ENCODE data around the gene NEU4.

NEU4 gene

DNA sequence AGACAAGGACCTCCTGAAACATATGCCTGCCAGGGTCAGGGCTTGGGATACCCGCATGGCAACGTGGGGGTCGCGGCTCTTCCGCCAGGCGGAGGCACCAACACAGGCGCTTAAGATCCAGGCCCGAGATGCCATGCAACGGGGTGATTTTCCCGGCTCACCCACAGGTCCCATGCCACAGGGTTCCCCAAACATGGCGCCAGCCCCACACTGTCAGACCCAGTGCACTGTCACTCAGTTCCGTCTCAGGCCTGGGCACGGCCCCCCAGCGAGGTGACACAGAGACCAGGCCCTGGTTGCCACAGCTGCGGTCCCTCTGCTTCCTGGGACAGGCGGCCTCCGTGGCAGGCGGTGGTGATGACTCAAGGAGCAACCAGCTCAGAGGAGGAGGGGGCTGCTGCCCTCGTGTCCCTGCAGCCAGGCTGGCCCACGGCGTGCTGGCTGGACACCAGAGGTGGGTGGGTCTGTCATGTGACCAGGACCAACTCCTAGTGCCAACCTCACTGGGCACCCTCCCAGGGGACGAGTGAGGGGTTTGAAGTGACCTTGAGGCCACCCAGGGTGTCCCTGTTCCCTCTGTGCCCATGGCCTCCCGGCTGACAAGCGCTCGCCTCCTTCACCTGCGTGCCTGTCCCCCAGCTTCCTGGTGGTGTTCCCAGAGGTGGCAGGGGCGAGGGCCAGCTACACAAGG, 44.8 kb downstream of the NEU4 start:
- FAIRE-seq = no peak

GRCh38 chr2:241854342-241855244, 45.6 kb downstream of the NEU4 start:
- no peak for FAIRE-seq

- no peak for FAIRE-seq
Measured at GRCh38 chr2:241855245-241855887, 46.4 kb downstream of the NEU4 start.

DNA sequence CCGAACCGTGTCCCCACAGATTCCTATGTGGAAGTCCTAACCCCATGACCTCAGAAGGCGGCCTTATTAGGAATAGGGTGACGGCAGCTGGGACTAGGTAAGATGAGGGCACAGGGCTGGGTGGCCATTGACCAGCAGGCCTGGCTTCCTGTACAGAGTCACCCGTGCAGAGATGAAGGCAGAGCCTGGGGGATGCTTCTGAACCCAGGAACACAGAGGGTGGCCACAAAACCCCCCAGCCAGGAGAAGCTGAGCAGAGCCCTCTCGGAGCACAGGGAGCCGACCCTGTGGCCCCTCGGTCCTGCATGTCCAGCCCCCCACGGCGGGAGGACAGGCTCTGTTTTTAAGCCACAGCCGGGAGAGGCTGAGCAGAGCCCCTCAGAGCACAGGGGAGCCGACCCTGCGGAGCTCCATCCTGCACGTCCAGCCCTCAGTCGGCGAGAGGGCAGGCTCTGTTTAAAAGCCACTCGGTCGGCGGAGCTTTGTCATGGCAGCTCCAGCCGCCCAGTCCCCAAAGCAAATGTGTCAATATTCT, 47.0 kb downstream of the NEU4 start:
- FAIRE-seq = no peak

DNA sequence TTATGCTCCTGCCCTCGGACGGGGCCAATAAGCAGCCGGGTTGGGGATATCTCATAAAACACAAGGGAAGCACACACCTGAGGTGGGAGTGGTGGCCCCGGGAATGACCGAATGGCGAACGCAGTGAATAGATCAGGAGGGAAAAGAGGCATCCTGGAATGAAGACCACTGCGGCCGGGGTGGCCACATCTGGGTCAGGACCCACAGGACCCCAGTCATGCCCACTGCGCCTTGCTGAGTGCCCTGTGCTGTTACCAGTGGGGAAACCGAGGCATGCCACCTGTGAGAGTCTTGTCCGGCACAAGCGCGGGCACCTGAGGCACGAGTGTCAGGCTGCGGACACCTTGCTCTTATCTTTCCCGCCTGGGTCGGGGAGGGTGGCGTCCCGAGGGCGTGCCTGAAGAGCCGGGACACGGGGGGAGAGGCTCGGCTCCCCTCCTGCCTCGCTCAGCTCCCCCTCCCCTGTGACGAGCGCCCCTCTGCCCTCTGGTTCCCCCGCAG, 48.1 kb downstream of the NEU4 start:
- no peak for FAIRE-seq

DNA sequence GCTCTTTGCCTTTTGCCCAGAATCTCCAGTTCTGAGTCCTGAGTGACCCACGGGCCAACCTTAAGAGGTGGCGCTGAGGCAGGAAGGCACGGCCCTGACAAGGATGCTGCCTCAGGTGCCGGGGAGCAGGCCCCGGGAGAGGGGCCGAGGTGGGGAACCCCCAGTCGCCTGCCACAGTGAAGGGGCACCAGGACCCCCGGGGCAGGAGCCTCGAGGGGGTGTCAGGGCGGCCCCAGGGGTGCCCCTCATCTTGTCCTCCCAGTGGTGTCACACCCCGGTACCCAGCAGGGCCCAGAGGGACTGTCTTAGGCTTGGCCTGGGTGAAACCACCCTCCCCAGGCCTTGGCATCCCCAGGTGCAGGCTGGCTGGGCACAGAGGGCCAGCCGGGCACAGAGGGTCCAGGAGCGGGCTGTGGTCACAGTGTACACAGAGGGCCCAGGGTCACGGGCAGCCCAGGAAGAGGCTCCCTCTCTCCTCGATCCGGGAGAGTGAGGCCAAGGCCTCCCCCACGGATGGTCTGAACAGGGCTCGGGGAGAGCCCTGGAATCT, 48.7 kb downstream of the NEU4 start:
- no peak for FAIRE-seq

- no peak for FAIRE-seq
Measured at GRCh38 chr2:241858206-241859016, 49.4 kb downstream of the NEU4 start, which contains the start of gene PDCD1. PDCD1 (minus strand) TSS chr2:241858894; CDS start chr2:241858838, 56 bp downstream.

- FAIRE-seq = no peak
Measured at GRCh38 chr2:241859017-241859435, 50.0 kb downstream of the NEU4 start.

DNA sequence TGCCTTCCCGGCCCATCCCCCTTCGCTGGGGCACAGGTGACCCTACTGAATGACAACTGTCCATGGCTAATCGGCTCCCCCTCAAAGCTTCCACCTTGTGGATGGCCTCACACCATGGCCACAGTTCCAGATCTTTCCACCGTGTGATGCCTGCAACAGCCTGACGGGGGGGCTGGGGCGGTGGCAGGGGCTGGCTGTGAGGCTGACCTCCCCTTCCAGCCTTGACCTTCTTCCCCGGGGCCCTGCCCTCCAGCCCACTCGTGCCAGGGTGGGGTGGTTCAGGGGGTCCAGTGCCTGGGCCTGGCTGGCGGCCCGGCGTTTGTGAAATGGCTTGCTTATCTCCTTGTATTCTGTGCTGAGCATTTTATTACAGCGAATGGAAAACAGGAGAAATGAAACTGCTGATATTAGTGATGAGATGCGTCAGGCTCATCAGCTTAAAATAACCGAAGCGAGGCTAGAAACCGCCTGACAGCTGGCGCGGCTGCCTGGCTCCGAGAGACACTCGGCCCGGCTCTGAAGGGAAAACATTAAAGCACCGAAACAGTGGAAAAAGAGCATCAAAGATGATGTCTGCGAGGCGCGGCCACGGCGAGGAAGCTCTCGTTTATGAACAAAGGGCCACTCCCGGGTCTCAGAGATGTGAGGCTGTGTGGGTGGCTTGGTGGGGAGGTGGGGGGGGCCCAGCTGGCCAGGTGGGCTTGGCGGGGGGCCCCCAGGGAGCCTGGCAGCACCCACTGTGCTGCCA, 50.6 kb downstream of the NEU4 start:
- no peak for FAIRE-seq

- no peak for FAIRE-seq
Measured at GRCh38 chr2:241860184-241861078, 51.4 kb downstream of the NEU4 start.

DNA sequence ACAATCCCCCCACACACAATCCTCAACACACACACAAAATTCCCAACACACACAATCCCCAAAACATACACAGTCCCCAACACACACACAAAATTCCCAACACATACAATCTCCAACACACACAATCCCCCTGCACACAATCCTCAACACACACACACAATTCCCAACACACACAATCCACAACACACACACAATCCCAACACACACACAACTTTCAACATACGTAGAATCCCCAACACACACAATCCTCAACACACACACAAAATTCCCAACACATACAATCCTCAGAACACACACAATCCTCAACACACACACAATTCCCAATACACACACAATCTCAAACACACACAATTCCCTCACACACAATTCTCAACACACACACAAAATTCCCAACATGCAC, 52.3 kb downstream of the NEU4 start:
- FAIRE-seq = no peak

- no peak for FAIRE-seq
Measured at GRCh38 chr2:241862093-241862492, 53.1 kb downstream of the NEU4 start.

DNA sequence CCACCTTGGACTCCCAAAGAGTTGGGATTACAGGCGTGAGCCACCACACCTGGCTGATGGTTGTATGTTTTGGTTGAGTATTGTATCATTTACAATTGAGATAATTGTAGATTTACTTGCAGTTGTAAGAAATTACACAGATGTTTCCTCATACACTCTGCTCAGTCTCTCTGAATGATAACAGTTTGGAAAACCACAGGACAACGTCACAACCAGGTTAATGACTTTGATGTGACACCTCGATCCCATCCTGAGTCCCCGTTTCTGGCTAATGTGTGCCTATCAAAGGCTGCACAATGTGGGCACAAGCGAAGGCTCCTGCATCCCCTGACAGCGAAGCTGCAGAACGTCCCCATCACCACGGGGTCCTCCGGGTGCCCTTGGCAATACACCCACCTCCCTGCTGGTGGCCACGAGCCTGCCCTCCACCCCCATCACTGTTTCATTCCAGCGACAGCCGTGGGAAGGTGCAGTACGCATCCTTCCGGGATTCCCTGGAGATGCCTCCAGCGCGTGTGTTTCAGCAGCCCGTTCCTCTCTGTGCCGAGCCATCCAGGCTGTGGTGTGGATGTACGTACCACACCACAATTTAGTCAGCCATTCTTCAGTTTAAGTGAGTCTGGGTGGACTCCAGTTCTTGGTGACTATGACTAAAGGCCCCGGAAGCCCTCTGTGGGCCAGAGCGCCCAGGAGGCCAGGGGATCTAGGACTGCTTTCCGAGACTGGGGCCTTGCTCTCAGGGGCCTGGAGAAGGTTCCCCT, 54.0 kb downstream of the NEU4 start:
- no peak for FAIRE-seq

GRCh38 chr2:241863536-241863954, 54.6 kb downstream of the NEU4 start:
- FAIRE-seq = no peak

DNA sequence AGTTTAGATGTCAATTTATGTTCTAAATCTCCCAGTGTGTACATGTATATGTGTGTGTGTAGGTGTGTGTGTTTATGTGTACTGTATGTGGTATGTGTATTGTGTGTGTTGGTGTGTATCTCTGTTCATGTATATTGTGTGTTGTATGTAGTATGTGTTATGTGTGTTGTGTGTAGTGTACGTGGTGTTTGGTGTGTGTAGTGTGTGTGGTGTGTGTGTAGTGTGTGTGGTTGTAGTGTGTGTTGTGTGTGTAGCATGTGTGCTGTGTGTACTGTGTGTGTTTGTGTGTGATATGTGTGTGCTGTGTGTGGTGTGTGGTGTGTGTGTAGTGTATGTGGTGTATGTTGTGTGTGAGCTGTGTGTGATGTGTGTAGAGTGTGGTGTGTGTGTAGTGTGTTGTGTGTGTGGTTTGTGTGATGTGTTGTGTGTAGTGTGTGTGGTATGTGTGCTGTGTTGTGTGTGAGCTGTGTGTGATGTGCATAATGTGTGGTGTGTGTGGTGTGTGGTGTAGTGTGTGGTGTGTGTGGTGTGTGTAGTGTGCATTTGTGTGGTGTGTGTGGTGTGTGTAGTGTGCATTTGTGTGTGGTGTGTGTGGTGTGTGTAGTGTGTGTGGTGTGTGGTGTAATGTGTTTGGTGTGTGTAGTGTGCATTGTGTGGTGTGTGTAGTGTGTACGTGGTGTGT, 55.3 kb downstream of the NEU4 start:
- no peak for FAIRE-seq

DNA sequence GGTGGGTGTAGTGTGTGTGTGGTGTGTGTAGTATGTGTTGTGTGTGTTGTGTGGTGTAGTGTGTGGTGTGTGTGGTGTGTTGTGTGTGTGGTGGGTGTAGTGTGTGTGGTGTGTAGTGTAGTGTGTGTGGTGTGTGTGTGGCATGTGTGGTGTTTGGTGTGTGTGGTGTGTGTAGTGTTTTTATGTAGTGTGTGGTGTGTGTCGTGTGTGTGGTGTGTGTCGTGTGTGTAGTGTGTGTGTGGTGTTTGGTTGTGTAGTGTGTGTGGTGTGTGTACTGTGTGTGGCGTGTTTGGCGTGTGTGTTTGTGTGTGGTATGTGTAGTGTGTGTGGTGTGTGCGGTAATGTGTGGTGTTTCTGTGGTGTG, 55.8 kb downstream of the NEU4 start:
- FAIRE-seq = no peak

- FAIRE-seq = no peak
Measured at GRCh38 chr2:241865416-241865956, 56.5 kb downstream of the NEU4 start.

All from colon (tissue), 2 donors.